Caco-2 (cell line): ENCODE results near the gene LGALS3. TPM values are rescaled to one million over a fixed set of nuclear protein-coding genes. Genes with fewer than 3 reads are reported as not detected.
A peak's percentile ranks its signal among the peaks of the same experiment; 100 is the strongest.

Experiments
- BruUV-seq: library from RNA; stranded (reverse); fragments of 400-500 nt; replicated peaks from 2 replicates; lab custom pipeline; 2021; lab: Mats Ljungman, UMichigan
- CTCF ChIA-PET: fragments of 300-600 bp; sonication (Branson Sonifier 250); formaldehyde crosslinking; loops from one replicate; lab custom pipeline; 2022; ENCODE audit warnings: antibody characterized with exemption; lab: Charles Lee
- POLR2A ChIA-PET: fragments of 300-600 bp; sonication (Branson Sonifier 250); formaldehyde crosslinking; loops from one replicate; lab custom pipeline; 2022; ENCODE audit warnings: antibody characterized with exemption; lab: Charles Lee
- DNase-seq, 2 experiments: peaks; one replicate each; pipeline versions ENCODE4 v3.0.0 to v3.0.0-alpha.2; 2020 to 2022
- H3K27me3 ChIP-seq: replicated peaks from 2 replicates; pipeline ENCODE4 v1.6.0; 2011; ENCODE audit warnings: low read length; ENCODE audit not compliant: control insufficient read depth, insufficient read depth
- H3K36me3 ChIP-seq: 2 replicates; pipeline ENCODE4 v1.5.1; 2011; ENCODE audit warnings: low read length; ENCODE audit not compliant: control insufficient read depth, insufficient read depth
- H3K4me1 ChIP-seq: fragments of 250-450 bp; sonication (Bioruptor Pico); 2 replicates; pipeline ENCODE4 v1.5.1; 2020; ENCODE audit warnings: mild to moderate bottlenecking
- H3K4me3 ChIP-seq: 2 replicates; pipeline ENCODE4 v1.5.1; 2011; ENCODE audit warnings: low read depth, mild to moderate bottlenecking, control low read depth, low read length
- H3K9me3 ChIP-seq: fragments of 250-450 bp; sonication (Bioruptor Pico); 2 replicates; pipeline ENCODE4 v1.5.1; 2020; ENCODE audit warnings: mild to moderate bottlenecking, moderate library complexity
- H3K27ac Mint-ChIP-seq: one replicate; pipeline ENCODE4 v1.8.0; 2022; ENCODE audit warnings: mixed read lengths; ENCODE audit not compliant: unreplicated experiment
- H3K27me3 Mint-ChIP-seq: one replicate; pipeline ENCODE4 v1.8.0; 2022; ENCODE audit warnings: mixed read lengths; ENCODE audit not compliant: insufficient read depth, unreplicated experiment
- H3K36me3 Mint-ChIP-seq: one replicate; pipeline ENCODE4 v1.8.0; 2022; ENCODE audit warnings: mild to moderate bottlenecking, mixed read lengths; ENCODE audit not compliant: insufficient read depth, unreplicated experiment
- H3K4me1 Mint-ChIP-seq: one replicate; pipeline ENCODE4 v1.8.0; 2022; ENCODE audit warnings: low read depth, mixed read lengths; ENCODE audit not compliant: unreplicated experiment
- H3K4me3 Mint-ChIP-seq: one replicate; pipeline ENCODE4 v1.8.0; 2022; ENCODE audit warnings: mild to moderate bottlenecking, moderate library complexity, mixed read lengths; ENCODE audit not compliant: unreplicated experiment
- H3K9me3 Mint-ChIP-seq: one replicate; pipeline ENCODE4 v1.8.0; 2022; ENCODE audit warnings: mixed read lengths; ENCODE audit not compliant: unreplicated experiment
- intact Hi-C: fragments of 100-400 bp; cut with micrococcal nuclease; formaldehyde crosslinking; loops from one replicate; pipeline ENCODE4 v1.10.0; 2022; ENCODE audit not compliant: unreplicated experiment
- total RNA-seq: library from RNA; stranded (reverse); gene quantifications from 2 replicates; pipeline ENCODE4 v1.2.3, GENCODE V29; 2022
- TF ChIP-seq, protein P1 (sequence below), 2 experiments: fragments of 200-600 bp in 1 of 2; IDR thresholded peaks; 1 replicate in 1 of 2; 2 replicates in 1 of 2; pipeline versions ENCODE4 v1.5.1 to v1.8.0; 2011 to 2022; ENCODE audit warnings: antibody characterized with exemption in 1 of 2, control low read depth in 1 of 2, inconsistent platforms in 1 of 2, low read depth in 1 of 2, low read length in 1 of 2, mild to moderate bottlenecking in 1 of 2, moderate library complexity in 1 of 2; ENCODE audit not compliant: insufficient read depth in 1 of 2, severe bottlenecking in 1 of 2, unreplicated experiment in 1 of 2

Gene LGALS3
- total RNA-seq, 1 experiment from 2014 or later = 206 TPM

DNA sequence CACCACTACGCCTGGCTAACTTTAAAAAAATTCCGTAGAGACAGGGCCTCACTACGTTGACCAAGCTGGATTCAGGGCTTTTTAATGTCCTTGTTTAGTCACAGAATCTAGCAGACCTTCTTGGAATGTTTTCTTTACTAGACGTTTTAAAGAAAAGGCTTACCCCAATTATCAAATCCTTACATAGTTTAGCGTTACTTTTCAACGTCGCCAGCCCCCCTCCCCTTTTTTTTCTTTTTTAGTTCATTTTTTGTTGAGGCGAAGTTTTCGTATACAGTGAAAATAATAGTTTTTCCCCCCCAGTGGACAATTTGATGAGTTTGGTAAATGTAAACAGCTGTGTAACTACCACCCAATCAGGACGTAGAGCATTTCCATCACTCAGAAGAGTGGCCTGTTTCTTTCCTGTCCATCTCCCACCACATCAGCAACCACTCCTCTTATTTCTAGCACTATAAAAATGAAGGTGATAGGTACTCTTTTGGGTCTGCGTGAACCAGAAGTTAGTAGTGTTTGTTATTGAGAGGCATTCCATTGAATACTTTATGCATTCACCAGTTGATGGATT lies 63.1 kb downstream of the LGALS3 start:
- Histone ChIP-seq H3K36me3 (no peaks in the 10 kb centered on the region), H3K4me1 (peaks cover 8% of the 10 kb centered on the region; the same call in 1 of the 2 replicates), H3K9me3 (no peaks in the 10 kb centered on the region), H3K27me3 (no peaks in the 10 kb centered on the region), H3K4me3 (peak overlapping the region; percentile 50)
- POLR2A ChIA-PET = interaction anchor here (0.6 to 1.2 kb wide), 3 partner anchors 161 to 225 kb away, joined by 3 to 11 read pairs (median 7); partner anchors contain the start of genes SOCS4 and WDHD1
- H3K36me3 Mint-ChIP-seq = peaks cover 15% of the 10 kb centered on the region
- TF ChIP-seq, protein P1, sequence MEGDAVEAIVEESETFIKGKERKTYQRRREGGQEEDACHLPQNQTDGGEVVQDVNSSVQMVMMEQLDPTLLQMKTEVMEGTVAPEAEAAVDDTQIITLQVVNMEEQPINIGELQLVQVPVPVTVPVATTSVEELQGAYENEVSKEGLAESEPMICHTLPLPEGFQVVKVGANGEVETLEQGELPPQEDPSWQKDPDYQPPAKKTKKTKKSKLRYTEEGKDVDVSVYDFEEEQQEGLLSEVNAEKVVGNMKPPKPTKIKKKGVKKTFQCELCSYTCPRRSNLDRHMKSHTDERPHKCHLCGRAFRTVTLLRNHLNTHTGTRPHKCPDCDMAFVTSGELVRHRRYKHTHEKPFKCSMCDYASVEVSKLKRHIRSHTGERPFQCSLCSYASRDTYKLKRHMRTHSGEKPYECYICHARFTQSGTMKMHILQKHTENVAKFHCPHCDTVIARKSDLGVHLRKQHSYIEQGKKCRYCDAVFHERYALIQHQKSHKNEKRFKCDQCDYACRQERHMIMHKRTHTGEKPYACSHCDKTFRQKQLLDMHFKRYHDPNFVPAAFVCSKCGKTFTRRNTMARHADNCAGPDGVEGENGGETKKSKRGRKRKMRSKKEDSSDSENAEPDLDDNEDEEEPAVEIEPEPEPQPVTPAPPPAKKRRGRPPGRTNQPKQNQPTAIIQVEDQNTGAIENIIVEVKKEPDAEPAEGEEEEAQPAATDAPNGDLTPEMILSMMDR (IDR thresholded peaks at IDR 0.05; ENCODE audit: insufficient read depth in 1 of 2, low read depth in 1 of 2, low read length in 1 of 2, severe bottlenecking in 1 of 2, unreplicated experiment in 1 of 2) = no peak
- peaks cover 15% of the 10 kb centered on the region for H3K4me1 Mint-ChIP-seq
- H3K4me3 Mint-ChIP-seq = peak overlapping the region; percentile 99
- BruUV-seq = TSS peak; percentile 94
- no peaks in the 10 kb centered on the region for H3K27me3 Mint-ChIP-seq
- no peaks in the 10 kb centered on the region for H3K9me3 Mint-ChIP-seq
- CTCF ChIA-PET = interaction anchor here (0.6 to 1.0 kb wide), 3 partner anchors 78 to 685 kb away, joined by 3 to 5 read pairs (median 5); partner anchors contain the start of gene GCH1
- H3K27ac Mint-ChIP-seq = peak overlapping the region; percentile 99
- DNase-seq = no peak
- intact Hi-C loops = no loop called here

DNA sequence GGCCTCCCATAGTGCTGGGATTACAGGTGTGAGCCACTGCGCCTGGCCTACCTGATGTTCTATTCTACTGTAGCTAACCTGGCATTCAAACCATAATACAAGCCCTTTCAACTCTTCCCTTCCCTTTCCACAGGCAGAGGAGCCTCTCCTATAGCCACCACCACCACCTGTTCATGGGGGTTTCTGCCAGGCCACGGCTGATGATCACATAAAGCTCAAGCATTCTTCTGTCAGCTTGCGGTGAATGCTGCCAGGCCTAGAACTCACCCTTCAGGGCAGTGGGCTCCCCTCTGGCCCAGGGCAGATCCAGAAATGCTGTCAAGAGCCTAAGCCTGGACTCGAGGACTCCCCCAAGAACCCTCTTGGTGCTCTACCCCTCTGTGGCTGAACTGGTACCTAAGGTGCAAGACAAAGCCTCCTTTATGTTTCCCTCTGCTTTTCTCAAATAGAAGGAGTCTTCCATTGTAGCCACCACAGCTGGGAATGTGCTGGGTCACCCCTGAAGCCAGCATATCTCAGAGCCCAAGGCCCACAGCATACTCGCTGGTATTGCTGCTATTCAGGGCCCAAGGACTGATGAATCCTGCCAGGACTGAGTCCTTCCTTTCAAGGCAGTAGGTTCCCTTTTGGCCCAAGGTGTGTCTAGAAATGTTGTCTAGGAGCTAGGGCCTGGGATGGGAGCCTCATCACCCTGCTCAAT lies 65.8 kb downstream of the LGALS3 start:
- POLR2A ChIA-PET = no interaction called here
- no peaks in the 10 kb centered on the region for H3K9me3 ChIP-seq
- no peak for DNase-seq
- BruUV-seq = no TSS peak
- no peak overlapping the region for H3K4me3 ChIP-seq
- no peaks in the 10 kb centered on the region for H3K36me3 ChIP-seq
- TF ChIP-seq, protein P1 (IDR thresholded peaks at IDR 0.05; ENCODE audit: insufficient read depth in 1 of 2, low read depth in 1 of 2, low read length in 1 of 2, severe bottlenecking in 1 of 2, unreplicated experiment in 1 of 2) = no peak
- peaks cover 4% of the 10 kb centered on the region; the same call in 1 of the 2 replicates for H3K4me1 ChIP-seq
- intact Hi-C loops = no loop called here
- H3K4me1 Mint-ChIP-seq = peaks cover 8% of the 10 kb centered on the region
- H3K27me3 Mint-ChIP-seq = peaks cover 4% of the 10 kb centered on the region
- no peak overlapping the region for H3K27ac Mint-ChIP-seq
- H3K9me3 Mint-ChIP-seq = no peaks in the 10 kb centered on the region
- CTCF ChIA-PET = interaction anchor here (0.6 kb wide), 1 partner anchor 14 kb away, joined by 3 read pairs; no protein-coding TSS in a partner anchor
- peaks cover 7% of the 10 kb centered on the region for H3K36me3 Mint-ChIP-seq
- no peak overlapping the region for H3K4me3 Mint-ChIP-seq
- no peaks in the 10 kb centered on the region for H3K27me3 ChIP-seq

Other genes starting within 250 kb of the LGALS3 start
- gene GCH1, start 226.4 kb upstream of the LGALS3 start, total RNA-seq = 16.8 and 17.9 TPM in 2 replicates
- gene WDHD1, start 102.2 kb upstream of the LGALS3 start, total RNA-seq = 25.5 and 27.5 TPM in 2 replicates
- 21.1 and 24.8 TPM in 2 replicates for gene SOCS4, start 102.0 kb upstream of the LGALS3 start, total RNA-seq
- gene MAPK1IP1L, start 77.6 kb upstream of the LGALS3 start, total RNA-seq = 81.8 and 90.8 TPM in 2 replicates
- gene DLGAP5, start 62.3 kb downstream of the LGALS3 start, total RNA-seq = 49.7 and 54.1 TPM in 2 replicates
- gene FBXO34, start 142.2 kb downstream of the LGALS3 start, total RNA-seq = 23.7 and 27.3 TPM in 2 replicates